ENCODE measurements around the gene L2HGDH. TPM values are rescaled to one million over a fixed set of nuclear protein-coding genes. Genes with fewer than 3 reads are reported as not detected.
A peak's percentile ranks its signal among the peaks of the same experiment; 100 is the strongest.

Gene L2HGDH
- polyA plus RNA-seq, 1 of the 3 experiments (the other 2 are of a cell fraction) = 8.4 TPM

GRCh38 chr14:50311972-50312733, at the start of gene L2HGDH, which contains the start of gene DMAC2L (continued):
- TF ChIP-seq IRF3 (IDR thresholded peaks at IDR 0.05; ENCODE audit: low read depth, low read length) (no peak), CHD2 (IDR thresholded peaks at IDR 0.05; ENCODE audit: low read length, partially characterized antibody) (no peak), SIN3A (IDR thresholded peaks at IDR 0.05; ENCODE audit: borderline replicate concordance, low read depth, low read length) (peak; percentile 17; the same call in 1 of the 2 replicates), EP300 (IDR thresholded peaks at IDR 0.05; ENCODE audit: borderline replicate concordance in 1 of 2, low read depth in 1 of 2, low read length in 1 of 2) (no peak; a peak in 1 of 4 replicates), ELF1 (IDR thresholded peaks at IDR 0.05) (peak; percentile 65; the same call in 1 of the 2 replicates), NFIC (IDR thresholded peaks at IDR 0.05; ENCODE audit: borderline replicate concordance) (no peak), GATA2 (CRISPR knock-in tag; IDR thresholded peaks at IDR 0.05) (no peak), TCF12 (IDR thresholded peaks at IDR 0.05) (no peak), EZH2phosphoT487 (IDR thresholded peaks at IDR 0.05; ENCODE audit: borderline replicate concordance, low read depth) (no peak), RXRA (IDR thresholded peaks at IDR 0.05; ENCODE audit: borderline replicate concordance, low read depth) (no peak), NRF1 (IDR thresholded peaks at IDR 0.05; ENCODE audit: low read depth, low read length) (0 out of 2 replicates have a peak, but pooled peaks have one; percentile 20), MXI1 (IDR thresholded peaks at IDR 0.05; ENCODE audit: low read depth, low read length) (0 out of 2 replicates have a peak, but pooled peaks have one; percentile 61), JUND (IDR thresholded peaks at IDR 0.05) (no peak)

- no peaks in the 10 kb centered on the region for H4K20me1 ChIP-seq (ENCODE audit: insufficient read depth)
- no peak overlapping the region for H3K4me2 ChIP-seq
- H2AFZ ChIP-seq (ENCODE audit: low read depth) = no peak overlapping the region
- no peak overlapping the region for H3K4me3 ChIP-seq (ENCODE audit: low read depth in 2 of 2, low read length in 1 of 2)
- no peak for TF ChIP-seq MXI1 (IDR thresholded peaks at IDR 0.05; ENCODE audit: low read depth, low read length)
- H3K9me3 ChIP-seq = no peaks in the 10 kb centered on the region
- H3K79me2 ChIP-seq (ENCODE audit: insufficient read depth) = no peaks in the 10 kb centered on the region
- no peak for DNase-seq
- no peak overlapping the region for H3K27ac ChIP-seq (ENCODE audit: low read depth in 2 of 2, low read length in 1 of 2)
- no peaks in the 10 kb centered on the region for H3K27me3 ChIP-seq (ENCODE audit: insufficient read depth)
- H3K9me2 ChIP-seq = no peaks in the 10 kb centered on the region
- no peaks in the 10 kb centered on the region for H3K4me1 ChIP-seq (ENCODE audit: control insufficient read depth in 1 of 2, insufficient read depth in 2 of 2, low read depth in 1 of 2, low read length in 1 of 2)
- no peaks in the 10 kb centered on the region for H3F3A ChIP-seq (replicated peaks; ENCODE audit: insufficient read depth)
- CTCF ChIA-PET = no interaction called here
- H3K36me3 ChIP-seq (replicated peaks in 1 of 2; ENCODE audit: control insufficient read depth in 1 of 2, insufficient read depth in 2 of 2, low read length in 1 of 2) = peaks cover 0 to 3% of the 10 kb centered on the region in 2 experiments
- POLR2A ChIA-PET = no interaction called here
- no peak overlapping the region for H3K9ac ChIP-seq
- 98% methylated on average over 2 of the region's 2 CpGs for WGBS (ENCODE audit: low lambda C conversion rate)
Observed at GRCh38 chr14:50360851-50361250, 48.8 kb upstream of the L2HGDH start.

- no peaks in the 10 kb centered on the region for H3K79me2 ChIP-seq (ENCODE audit: insufficient read depth)
- H3K36me3 ChIP-seq (replicated peaks in 1 of 2; ENCODE audit: control insufficient read depth in 1 of 2, insufficient read depth in 2 of 2, low read length in 1 of 2) = peaks cover 0 to 3% of the 10 kb centered on the region in 2 experiments
- POLR2A ChIA-PET = no interaction called here
- no peaks in the 10 kb centered on the region for H3K27me3 ChIP-seq (ENCODE audit: insufficient read depth)
- TF ChIP-seq ELF1 (IDR thresholded peaks at IDR 0.05) = no peak
- no peak for TF ChIP-seq EP300 (IDR thresholded peaks at IDR 0.05; ENCODE audit: borderline replicate concordance in 1 of 2, low read depth in 1 of 2, low read length in 1 of 2)
- no peak for TF ChIP-seq MXI1 (IDR thresholded peaks at IDR 0.05; ENCODE audit: low read depth, low read length)
- no peak for TF ChIP-seq FOXJ3 (CRISPR knock-in tag; IDR thresholded peaks at IDR 0.05)
- no peak overlapping the region for H2AFZ ChIP-seq (ENCODE audit: low read depth)
- no peak overlapping the region for H3K4me2 ChIP-seq
- 95% methylated on average over 3 of the region's 3 CpGs for WGBS (ENCODE audit: low lambda C conversion rate)
- H3K9me2 ChIP-seq = no peaks in the 10 kb centered on the region
- H3F3A ChIP-seq (replicated peaks; ENCODE audit: insufficient read depth) = no peaks in the 10 kb centered on the region
- H3K9me3 ChIP-seq = no peaks in the 10 kb centered on the region
- H4K20me1 ChIP-seq (ENCODE audit: insufficient read depth) = no peaks in the 10 kb centered on the region
- no peak overlapping the region for H3K4me3 ChIP-seq (ENCODE audit: low read depth in 2 of 2, low read length in 1 of 2)
- CTCF ChIA-PET = interaction anchor here (1.6 kb wide), 1 partner anchor 17 kb away, joined by 4 read pairs; no protein-coding TSS in a partner anchor
- no peak overlapping the region for H3K9ac ChIP-seq
- no peak overlapping the region for H3K27ac ChIP-seq (ENCODE audit: low read depth in 2 of 2, low read length in 1 of 2)
- no peak for DNase-seq
- H3K4me1 ChIP-seq (ENCODE audit: control insufficient read depth in 1 of 2, insufficient read depth in 2 of 2, low read depth in 1 of 2, low read length in 1 of 2) = no peaks in the 10 kb centered on the region
Observed at GRCh38 chr14:50360093-50360492, 48.1 kb upstream of the L2HGDH start.
